CD4-positive, alpha-beta T cell treated with Interleukin-1 beta for 1 hour (primary cell): ENCODE measurements around the gene HIGD2B.
A peak's percentile ranks its signal among the peaks of the same experiment; 100 is the strongest.
"Not testable (repeated sequence)": the region's sequence is repeated elsewhere in the genome, so short reads cannot be mapped to it uniquely, and the experiment has no call there.

ENCODE experiments used
- DNase-seq, 2 donors: peaks; one replicate each; pipeline ENCODE4 v3.0.0-alpha.2; 2020 to 2022

HIGD2B gene, protein sequence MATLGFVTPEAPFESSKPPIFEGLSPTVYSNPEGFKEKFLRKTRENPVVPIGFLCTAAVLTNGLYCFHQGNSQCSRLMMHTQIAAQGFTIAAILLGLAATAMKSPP

DNA sequence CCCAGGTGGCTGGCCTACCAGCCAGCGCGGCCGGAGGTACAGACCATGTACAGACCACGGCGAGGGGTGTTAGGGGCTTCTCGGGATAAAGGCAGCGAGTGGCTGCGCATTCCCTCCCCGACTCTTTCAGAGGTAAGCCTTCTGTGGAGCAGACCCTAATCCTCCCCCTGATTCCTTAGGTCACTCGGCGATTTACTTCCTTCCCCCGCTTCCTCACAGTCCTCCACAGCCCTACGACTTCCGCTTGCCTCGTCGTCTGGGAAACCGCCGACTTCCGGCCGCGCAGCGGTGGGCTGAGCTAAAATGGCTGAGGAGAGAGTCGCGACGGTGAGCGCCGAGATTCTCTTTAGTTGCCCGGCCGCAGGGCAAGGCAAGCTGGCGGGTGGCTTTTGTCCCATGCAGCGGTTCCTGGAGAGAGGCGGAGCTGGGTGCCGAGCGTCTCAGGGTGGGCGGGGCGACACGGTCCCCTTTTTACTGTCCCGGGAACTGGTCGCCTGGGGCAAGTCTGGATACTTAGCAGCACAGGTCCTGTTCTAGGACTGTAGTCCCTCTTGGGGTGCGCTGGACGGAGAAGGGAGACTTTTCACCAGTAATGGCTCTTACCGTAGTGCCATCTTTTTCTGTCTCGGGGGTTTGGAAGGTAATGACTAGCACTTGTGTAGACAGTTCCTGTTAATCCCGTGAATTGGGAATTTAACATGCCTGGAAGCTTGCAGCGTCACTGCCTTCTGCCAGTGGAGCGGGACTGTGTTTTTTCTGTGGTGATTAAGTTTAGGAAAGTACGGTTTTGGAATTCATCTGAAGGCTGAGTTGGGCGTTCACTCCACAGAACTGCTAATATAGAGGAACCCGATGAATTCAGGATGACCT is at the start of gene HIGD2B, which contains the start of gene BBS4:
TSS of gene HIGD2B (minus strand) at position 258 of the 870 bp plus-strand sequence. CDS start 9,808 bp downstream, outside the sequence.
TSS of gene BBS4 (plus strand) at position 283 of the 870 bp plus-strand sequence. CDS start at position 304, 21 bp downstream.
- DNase-seq = peak; percentile 85 to 87

DNA sequence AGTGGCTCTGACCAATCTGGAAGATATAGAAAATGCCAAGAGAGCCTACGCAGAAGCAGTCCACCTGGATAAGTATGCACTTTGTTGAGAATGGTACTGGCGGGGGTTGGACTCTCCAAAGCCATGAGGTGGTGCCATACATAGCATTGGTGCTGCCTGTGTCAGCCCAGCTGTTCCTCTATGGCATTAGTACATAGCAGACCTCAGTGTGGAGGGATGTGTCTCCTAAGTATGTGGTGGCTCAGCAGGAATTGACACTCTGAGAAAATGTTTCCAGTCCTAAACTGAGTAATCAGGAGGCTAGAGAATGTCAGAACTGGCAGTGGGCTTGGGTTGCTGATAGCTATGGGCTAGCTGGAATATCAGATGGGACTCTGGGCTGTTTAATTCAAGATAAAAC is 49.1 kb upstream of the HIGD2B start:
- no peak for DNase-seq

DNA sequence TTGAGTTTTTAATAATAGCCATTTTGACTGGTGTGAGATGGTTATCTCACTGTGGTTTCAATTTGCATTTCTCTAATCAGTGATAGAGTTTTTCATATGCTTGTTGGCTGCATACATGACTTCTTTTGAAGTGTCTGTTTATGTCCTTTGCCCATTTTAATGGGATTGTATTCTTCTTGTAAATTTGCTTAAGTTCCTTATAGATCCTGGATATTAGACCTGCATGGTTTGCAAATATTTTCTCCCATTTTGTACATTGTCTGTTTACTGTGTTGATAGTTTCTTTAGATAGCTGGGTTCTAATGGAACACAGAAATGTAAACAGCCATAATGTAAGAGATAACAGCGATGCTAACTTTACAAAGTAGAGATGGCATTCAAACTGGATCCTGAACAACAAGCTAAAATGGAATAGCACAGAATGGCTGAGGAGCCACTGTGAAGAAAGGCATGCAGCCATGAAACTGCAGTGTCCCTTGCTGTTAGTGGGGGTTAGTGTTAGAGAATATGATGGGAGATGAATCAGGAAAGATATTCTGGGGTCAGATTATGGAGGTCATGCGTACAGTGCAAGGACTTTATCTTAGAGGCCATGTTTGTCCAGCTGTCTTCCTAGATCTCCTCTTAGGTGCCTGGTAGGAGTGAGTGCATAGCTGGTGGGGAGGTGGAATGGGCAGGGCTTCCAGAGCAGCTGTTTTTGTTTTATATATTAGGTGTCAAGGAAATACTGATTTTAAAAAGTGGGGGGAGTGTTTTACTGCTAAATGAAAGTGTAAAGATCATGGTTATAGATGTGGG is 48.2 kb upstream of the HIGD2B start:
- DNase-seq = no peak

DNA sequence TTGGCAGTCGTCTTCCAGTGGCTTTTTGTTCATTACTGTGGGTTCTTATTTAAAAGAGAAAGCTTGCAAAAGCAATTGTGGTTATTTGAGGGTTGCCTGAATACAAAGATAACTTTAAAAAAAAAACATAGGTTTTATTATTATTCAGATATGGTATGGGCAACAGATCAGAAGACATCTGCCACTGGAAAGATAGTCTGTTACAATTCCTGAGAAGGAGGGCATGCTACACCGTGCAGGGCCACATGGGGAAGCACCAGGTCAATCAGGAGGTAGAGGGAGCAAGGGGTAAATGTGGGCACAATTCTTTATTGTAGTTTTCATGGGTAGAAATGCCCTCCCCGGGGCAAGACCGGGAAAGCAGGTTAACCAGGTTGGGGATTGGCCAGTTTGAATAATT is 46.5 kb upstream of the HIGD2B start:
- DNase-seq = no peak

DNA sequence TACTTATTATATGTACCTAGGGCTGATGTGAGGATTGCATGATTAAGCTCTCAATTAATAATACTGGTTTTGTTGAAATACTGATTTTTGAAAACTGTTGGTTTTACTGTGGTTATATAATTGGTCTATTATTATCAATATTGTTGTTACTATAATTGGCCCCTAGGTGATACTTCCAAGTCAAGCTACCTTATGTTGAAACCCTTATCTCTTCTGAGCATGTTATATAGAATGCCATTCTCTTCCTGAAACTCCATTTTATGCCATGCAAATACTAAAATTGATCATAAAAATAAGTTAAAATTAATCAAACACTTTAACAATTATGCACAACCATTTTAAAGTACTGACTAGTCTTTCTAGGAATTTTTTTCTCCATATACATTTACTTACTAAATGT is 46.1 kb upstream of the HIGD2B start:
- no peak for DNase-seq

DNA sequence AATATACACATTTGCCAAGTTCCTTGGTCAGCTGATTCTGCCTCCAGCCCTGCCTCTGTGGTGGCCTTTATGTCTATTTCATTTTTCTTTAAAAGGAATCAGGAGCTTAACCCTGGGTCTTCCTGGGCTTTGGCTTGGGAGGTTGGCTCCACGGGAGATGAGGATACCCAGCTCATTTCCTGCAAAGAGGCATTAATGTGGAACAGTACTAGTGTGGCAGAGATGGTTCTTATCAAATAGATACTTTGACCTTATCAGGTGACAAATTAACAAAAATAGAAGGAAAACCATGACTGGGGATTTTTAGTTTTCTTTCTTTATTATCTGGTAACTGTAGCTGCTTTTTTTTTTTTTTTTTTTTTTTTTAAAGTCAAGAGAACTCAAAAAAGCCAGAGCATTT is 42.8 kb upstream of the HIGD2B start:
- DNase-seq = no peak

DNA sequence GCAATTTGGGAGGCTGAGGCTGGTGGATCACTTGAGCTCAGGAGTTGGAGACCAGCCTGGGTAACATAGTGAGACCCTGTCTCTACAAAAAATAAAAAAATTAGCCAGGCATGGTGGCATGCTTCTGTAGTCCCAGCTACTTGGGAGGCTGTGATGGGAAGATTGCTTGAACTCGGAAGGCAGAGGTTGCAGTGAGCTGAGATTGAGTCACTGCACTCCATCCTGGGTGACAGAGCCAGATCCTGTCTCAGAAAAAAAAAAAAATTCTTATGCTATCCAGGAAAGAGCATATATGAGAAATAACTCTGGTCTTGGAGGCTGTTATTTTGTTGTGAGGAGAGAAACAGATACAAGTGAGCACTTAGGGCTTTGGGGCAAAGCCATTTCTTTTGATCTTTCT is 42.3 kb upstream of the HIGD2B start:
- DNase-seq = not testable (repeated sequence)

DNA sequence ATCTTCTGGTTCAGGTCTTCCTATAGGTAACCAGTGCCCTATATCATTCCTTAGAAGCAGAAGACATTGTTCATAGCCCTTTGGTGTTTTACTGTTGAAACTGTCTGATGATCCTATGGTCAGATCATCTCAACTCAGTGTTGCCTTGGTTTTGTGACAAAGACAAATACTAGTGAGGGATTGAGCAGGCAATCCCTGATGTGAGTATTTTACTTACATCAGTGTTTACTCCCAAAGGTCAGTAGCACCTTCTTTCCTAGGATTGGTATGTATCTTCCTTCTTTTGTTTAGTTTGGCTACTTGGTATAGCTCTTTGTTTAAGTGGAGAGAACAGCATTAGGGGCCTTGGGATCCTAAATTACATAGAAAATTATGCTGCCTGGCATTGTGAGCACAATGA is 41.2 kb upstream of the HIGD2B start:
- DNase-seq = no peak

DNA sequence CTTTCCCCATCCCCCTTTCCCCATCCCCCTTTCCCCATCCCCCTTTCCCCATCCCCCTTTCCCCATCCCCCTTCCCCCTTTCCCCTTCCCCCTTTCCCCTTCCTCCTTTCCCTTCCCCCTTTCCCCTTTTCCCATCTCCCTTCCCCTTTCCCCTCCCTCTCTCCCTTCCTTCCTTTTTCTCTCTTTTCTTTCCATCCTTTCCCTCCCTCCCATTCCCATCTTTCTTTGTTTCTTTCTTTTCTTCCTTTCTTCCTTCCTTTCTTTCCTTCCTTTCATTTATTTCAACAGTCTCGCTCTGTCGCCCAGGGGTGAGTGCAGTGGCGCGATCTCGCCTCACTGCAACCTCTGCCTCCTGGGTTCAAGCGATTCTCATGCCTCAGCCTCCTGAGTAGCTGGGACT is 39.9 kb upstream of the HIGD2B start:
- DNase-seq = not testable (repeated sequence)

DNA sequence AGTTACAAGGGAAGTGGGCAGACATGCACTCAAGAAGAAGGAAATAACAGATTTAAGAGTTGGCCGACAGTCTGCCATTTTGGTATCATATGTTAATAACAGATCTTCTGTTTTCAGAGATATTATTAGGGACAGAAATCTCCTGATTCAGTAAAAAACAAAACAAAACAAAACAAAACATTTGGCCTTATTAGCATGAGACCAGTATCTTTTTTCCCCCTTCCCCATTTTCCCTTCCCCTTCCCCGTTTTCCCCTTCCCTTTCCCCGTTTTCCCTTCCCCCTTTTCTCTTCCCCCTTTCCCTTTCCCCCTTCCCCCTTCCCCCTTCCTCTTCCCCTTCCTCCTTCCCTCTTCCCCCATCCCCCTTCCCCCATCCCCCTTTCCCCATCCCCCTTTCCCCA is 39.5 kb upstream of the HIGD2B start:
- no peak for DNase-seq

DNA sequence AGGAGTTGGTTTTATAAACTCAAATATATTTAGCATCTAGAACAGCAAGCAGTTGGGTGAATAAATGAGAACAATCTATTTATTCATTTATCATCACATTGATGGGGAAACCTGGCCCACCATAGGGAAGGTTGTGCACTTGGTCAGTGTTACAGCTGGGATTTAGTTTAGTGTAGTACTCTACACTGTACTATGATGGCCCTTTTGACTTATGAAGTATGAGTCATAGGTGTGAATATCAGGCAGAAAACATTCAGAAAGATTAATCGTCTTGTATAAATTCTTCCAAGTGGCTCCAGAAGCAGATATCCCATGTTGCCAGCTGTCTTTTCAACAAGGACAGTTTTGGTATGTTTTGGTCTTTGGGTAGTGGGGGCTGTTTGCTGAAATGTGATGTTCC is 38.0 kb upstream of the HIGD2B start:
- DNase-seq = no peak

DNA sequence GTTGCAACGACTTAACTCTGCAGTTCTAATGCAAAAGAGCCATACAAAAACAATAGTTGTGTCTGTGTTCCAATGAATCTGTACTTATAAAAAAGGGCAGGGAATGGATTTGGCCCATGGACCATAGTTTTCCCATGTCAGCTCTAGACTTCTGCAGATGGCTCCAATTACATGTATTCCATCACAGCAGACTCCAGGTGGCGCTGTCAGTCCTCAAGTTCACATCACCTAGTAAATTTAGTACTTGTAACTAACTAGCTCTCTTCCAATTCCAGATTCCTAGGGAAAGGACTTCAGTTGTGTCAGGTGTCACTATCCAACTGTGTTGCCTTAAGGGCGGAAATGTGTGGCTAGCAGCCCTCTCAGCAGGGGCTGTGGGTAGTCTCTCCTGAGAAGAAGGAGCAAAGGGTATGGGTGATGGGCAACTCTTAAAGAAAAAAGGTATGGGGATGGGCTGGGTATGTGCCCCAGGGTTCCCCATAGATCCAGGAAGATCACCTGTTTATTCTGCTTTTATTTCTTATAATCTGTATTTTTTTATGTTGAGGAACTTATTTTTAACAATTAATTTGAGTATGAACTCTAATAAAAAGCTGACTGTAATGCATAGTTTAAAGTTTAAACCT is 36.2 kb upstream of the HIGD2B start:
- peak; percentile 52 to 68 for DNase-seq

DNA sequence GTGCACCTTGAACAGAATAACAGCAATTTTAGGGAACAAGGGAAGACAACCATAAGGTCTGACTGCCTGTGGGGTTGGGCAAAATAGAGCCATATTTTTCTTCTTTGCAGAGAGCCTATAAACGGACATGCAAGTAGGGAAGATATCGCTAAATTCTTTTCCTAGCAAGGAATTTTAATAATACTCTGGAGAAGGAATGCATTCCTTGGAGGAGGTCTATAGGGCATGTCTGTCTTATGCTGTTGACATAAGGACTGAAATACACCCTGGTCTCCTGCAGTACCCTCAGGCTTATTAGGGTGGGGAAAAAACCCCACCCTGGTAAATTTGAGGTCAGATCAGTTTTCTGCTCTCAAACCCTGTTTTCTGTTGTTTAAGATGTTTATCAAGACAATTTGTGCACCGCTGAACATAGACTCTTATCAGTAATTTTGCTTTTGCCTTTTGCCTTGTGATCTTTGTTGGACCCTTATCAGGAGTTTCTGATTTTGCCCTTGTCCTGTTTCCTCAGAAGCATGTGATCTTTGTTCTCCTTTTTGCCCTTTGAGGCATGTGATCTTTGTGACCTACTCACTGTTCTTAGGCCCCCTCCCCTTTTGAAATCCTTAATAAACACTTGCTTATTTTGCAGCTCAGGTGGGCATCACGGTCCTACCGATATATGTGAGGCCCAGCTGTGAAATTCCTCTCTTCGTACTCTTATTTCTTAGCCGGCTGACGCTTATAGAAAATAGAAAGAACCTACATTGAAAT is 22.7 kb upstream of the HIGD2B start:
- DNase-seq = not testable (repeated sequence)

DNA sequence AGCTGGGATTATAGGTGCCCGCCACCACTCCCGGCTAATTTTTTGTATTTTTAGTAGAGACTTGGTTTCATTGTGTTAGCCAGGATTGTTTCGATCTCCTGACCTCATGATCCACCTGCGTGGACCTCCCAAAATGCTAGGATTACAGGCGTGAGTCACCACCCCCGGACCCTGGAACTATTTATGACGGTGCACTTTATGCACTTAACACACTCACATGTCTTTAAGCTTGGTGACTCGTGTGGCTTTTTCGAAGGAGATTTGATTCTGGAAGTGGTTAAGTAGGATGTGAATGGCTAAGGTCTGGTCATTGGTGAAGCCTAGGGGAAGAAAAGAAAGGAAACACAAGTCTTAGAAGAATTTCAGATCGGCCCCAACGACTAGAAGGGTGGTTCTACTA is 20.3 kb upstream of the HIGD2B start:
- DNase-seq = no peak

DNA sequence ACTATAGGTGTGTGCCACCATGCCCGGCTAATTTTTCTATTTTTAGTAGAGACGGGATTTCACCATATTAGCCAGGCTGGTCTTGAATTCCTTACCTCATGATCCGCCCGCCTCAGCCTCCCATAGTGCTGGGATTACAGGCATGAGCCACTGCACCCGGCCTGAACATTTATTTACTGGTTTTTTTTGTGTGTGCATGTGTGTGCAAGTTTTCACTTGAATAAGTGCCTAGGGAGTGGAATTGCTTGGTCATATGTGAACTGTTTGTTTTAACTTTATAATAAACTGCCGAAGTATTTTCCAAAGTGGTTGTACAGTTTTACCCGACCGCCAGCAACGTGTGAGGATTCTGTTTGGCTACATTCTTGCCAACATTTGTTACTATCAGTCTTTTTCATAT is 14.1 kb upstream of the HIGD2B start:
- no peak for DNase-seq

DNA sequence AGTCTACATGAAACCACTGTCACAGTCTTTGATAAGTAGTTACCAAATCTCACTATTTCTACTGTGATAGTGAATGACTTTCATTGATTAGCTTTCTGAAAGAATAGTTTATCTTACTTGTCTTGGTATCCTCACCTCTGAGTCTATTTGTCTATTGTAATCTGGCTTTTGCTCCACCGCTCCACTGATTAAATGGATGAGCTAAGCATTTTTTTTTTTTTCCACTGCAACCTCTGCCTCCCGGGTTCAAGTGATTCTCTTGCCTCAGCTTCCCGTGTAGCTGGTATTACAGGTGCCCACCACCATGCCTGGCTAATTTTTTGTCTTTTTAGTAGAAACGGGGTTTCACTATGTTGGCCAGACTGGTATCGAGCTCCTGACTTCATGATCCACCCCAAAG is 13.0 kb upstream of the HIGD2B start:
- no peak for DNase-seq

DNA sequence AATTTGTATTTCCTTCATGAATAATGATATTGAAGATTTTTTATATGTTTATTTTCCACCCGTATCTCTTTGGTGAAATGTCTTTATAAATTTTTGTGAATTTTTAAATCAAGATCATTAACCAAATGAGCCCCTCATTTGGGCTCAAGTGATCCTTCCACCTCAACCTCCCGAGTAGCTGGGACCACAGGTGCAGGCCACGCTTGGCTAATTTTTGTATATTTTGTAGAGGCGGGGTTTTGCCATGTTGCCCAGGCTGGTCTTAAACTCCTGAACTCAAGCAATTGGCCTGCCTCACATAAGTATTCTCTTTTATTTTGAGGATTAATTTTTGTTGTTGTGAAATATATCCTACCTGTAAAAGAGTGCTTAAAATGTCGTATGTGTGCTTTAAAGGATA is 5.0 kb upstream of the HIGD2B start:
- DNase-seq = no peak

DNA sequence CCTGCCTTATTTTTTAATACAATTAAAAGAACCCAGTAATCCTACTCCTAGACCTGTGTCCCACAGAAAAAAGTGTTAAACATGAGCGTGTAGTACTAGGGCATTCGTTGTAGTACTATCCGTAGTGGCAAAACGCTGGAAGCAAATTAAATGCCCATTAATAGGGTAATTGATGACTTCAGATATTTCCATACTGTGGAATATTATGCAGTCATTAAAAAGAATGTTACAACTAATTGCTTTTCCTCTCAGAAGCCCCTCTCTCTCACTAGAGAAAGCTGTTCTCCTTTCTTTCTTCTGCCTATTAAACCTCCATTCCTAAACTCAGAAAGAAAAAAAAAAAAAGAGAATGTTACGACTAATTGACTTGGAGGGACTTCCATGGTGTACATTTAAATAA is 2.7 kb upstream of the HIGD2B start:
- no peak for DNase-seq

DNA sequence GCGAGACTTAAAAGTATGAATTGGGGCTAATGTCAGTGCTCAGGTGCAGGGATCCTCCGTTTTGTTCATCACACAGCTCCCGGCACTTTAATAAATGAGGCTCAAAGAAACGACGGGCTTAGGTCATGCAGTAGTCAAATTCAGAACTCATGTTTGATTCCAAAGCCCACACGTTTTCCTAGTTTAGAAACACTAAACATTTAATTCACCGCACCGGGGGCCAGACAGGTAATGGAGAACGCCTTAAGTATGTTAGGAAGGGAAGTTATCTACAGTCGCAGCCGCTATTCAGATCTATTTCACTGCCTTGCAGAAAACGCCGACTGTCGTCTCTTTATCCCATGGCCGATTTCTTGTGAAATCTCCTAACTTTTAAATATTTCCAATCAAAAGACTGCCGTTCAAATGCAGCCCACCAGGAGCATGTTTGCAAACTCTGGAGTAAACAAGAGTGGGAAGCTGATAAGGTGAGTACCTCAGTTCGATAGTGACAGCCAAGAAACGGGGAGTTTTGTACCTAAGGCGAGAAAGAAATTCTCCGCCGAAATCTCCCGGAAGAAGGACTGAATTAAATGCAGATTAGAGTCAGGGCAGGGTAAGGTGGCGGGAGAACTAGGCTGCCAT is 569 bp downstream of the HIGD2B start:
- no peak for DNase-seq

DNA sequence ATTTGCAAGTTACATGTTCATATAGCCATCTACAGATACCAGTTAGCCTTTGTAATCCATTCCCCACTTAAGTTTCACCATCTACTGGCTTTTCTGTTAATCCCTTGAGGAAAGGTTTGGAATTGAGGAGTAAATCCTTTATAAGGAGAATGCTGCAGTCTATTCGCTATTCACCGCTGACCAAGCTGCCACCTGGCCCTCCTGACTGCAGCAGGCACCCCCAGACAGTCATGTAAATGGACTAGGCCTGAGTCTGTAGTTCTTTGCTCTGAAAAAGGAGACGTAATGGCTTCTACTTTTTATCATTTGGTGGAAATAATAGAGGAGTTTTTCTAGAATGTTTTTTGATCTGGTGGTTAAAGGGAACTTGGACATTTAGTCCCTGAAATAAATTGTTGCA is 3.2 kb downstream of the HIGD2B start:
- no peak for DNase-seq

DNA sequence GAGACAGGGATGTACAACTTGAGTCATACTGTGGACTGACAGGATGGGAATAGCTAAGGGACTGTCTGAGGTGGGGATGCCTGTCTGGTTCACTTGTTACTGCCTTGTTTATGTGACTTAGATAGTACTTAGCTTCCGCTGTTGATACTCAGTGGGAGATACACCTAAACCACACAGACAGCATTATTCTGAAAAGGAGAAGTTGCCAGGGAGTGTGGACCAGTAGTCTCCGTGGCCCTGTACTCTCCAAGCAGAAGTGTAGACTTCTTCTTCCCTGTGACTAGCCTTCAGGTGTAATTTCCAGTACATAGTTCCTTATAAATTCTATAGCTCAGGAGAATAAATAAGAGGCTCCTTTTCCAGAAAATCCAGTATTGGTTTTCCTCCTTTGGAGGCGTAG is 5.1 kb downstream of the HIGD2B start:
- DNase-seq = no peak

DNA sequence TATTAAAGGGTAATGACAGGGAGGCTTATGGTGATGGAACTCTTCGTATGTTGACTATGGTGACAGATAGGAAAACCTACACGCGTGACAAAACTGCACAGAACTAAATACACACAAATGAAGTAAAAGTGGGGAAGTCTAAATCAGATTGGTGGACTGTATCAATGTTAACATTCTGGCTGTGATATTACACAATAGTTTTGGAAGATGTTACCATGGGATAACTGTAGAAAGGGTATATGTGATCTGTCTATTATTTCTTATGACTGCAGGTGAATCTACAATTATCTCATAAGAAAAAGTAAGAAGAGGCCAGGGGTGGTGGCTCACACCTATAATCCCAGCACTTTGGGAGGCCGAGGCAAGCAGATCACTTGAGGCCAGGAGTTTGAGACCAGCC is 9.1 kb downstream of the HIGD2B start:
- DNase-seq = no peak
